Testis (tissue), 2 donors: ENCODE data around the gene PLBD1.

Source experiments
- POLR2A ChIP-seq: fragments of 450-650 bp; IDR thresholded peaks from one replicate; pipeline ENCODE4 v1.6.1; 2017; ENCODE audit warnings: antibody characterized with exemption, mild to moderate bottlenecking, moderate library complexity
- TF ChIP-seq, protein P1 (sequence below), 3 experiments: fragments of 450-650 bp in 2 of 3; fragments of 200-600 bp in 1 of 3; sonication (generic) in 1 of 3; IDR thresholded peaks; one replicate each; pipeline ENCODE4 v1.5.1; 2016 to 2019; ENCODE audit warnings: antibody characterized with exemption in 3 of 3, mild to moderate bottlenecking in 2 of 3, moderate library complexity in 1 of 3

GRCh38 chr12:14611640-14612203 is 44.0 kb upstream of the PLBD1 start:
- TF ChIP-seq, protein P1, sequence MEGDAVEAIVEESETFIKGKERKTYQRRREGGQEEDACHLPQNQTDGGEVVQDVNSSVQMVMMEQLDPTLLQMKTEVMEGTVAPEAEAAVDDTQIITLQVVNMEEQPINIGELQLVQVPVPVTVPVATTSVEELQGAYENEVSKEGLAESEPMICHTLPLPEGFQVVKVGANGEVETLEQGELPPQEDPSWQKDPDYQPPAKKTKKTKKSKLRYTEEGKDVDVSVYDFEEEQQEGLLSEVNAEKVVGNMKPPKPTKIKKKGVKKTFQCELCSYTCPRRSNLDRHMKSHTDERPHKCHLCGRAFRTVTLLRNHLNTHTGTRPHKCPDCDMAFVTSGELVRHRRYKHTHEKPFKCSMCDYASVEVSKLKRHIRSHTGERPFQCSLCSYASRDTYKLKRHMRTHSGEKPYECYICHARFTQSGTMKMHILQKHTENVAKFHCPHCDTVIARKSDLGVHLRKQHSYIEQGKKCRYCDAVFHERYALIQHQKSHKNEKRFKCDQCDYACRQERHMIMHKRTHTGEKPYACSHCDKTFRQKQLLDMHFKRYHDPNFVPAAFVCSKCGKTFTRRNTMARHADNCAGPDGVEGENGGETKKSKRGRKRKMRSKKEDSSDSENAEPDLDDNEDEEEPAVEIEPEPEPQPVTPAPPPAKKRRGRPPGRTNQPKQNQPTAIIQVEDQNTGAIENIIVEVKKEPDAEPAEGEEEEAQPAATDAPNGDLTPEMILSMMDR (IDR thresholded peaks at IDR 0.05) = no peak
- no peak for TF ChIP-seq POLR2A
